HG03565 (cell line): ENCODE measurements around the gene DGKA.
"Not testable (repeated sequence)": the region's sequence is repeated elsewhere in the genome, so short reads cannot be mapped to it uniquely, and the experiment has no call there.

Experiments used
- ATAC-seq: cut with Tn5 transposase; IDR thresholded peaks from one replicate; pipeline ENCODE4 v1.9.1; 2021; ENCODE audit warnings: mild to moderate bottlenecking, moderate library complexity; ENCODE audit not compliant: unreplicated experiment

DGKA gene

DNA sequence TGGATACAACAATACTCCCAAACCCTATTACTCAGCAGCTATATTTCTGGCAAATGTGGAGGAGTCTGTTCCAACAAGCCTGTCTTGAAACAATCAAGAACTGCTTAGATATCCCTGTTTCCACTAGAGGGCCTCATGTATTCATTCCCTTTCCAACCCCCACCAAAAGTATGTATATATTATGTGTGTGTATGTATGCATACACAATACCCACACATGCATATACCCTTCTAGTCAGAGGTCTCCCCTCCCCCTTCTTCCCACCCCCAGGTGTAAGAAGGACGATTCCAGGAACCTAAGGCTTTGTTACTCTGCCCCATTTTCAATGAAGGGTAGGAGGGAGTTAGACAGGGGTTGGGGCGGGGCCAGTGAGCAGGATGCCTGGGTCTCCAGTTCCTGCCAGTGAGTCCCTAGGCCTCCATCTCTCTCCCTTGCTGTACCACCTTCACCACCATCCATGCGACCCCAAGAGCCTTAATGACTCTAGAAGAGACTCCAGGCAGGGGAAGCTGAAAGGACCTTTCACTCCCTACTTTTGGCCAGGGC, at the start of gene DGKA:
DGKA (plus strand) TSS at position 392 of the 546 bp plus-strand sequence. CDS start 5,342 bp downstream, outside the sequence.
- no peak for ATAC-seq

DNA sequence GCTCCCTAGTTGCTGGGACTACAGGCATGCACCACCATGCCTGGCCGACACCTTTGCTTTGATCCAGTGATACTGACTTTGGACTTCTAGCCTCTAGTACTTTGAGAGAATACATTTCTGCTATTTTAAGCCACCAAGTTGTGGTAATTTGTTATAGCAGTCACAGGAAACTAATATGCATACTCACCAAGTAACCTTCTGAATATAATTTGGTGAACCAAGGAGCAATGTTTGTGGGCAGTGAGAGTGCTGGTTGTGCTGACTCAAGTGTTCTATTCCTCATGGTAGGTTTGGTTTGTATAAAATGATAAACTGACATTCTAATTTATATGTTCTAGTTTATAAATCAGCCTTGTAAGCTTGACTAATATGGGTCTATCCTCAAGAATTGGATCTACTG, 45.8 kb upstream of the DGKA start:
- no peak for ATAC-seq

DNA sequence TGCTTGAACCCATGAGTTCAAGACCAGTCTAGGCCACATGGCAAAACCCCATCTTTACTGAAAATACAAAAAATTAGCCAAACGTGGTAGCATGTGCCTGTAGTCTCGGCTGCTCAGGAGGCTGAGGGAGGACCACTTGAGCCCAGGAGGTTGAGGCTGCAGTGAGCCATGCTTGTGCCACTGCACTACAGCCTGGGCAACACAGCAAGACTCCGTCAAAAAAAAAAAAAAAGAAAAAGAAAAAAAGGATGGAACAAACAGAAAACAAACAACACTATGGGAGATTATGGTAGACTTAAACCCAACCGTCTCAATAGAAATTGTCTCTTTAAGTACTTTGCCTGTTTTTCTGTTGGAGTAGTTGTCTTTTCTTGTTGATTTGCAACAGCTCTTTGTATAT, 39.7 kb upstream of the DGKA start:
- no peak for ATAC-seq

DNA sequence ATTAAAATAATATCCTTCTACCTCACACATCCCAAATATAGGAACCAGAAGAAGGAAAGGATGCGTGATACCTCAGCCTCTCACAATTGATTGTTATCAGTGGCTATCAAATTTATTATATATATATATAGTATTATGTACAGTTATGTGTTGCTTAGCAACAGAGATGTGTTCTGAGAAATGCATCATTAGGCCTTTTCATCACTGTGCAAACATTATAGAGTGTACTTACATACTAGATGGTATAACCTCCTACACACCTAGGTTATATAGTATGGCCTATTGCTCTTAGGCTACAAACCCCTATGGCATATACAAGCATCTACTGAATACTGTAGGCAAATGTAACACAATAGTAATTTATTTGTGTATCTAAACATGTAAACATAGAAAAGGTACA, 37.2 kb upstream of the DGKA start:
- no peak for ATAC-seq

DNA sequence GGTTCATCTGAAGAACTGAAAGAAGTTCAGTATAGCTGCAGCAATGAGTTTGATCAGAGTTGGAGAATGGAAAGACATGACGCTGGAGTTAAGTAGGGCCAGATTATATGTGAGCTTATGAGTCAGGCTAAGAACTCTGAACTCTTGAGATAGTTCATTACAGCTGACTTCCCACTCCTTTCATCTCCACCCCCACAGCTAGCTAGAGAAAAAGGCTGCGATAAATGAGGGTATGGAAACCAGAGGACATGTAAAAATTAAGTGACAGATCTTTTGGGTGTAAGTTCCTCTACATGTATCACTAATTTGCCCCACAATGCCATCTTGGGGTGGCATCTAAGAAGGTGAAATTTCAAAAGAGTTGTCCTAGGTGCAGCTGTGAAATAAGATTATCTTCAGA, 31.9 kb upstream of the DGKA start:
- no peak for ATAC-seq

DNA sequence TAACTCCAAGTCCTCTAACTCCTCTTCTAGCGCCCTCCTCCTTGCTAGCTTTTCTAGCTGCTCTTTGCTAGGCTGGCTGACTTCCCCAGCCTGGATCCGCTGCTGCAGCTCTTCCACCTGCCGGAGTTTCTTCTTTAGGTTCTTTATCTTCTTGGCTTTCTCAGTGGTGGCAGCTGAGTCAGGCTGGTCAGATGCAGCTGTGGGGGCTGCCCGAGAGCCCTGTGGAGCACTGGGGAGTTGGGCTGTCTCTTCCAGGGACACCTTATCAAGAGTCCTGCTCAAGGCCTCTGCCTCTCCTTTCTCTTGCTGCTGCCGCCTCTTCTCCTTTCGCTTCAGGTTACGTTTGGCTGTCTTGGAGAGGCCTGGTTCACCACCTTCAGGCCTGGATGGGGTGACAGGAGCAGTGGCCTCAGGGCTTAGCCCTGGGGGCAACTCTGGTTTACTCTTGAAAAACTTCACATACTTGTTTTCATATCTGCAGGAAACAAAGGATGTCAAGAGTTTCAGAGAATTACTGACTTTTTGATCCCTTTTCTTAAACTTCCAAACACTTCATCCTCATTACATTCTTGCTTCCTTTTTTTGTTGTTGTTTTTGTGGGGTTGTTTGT, 29.0 kb upstream of the DGKA start:
- no peak for ATAC-seq

DNA sequence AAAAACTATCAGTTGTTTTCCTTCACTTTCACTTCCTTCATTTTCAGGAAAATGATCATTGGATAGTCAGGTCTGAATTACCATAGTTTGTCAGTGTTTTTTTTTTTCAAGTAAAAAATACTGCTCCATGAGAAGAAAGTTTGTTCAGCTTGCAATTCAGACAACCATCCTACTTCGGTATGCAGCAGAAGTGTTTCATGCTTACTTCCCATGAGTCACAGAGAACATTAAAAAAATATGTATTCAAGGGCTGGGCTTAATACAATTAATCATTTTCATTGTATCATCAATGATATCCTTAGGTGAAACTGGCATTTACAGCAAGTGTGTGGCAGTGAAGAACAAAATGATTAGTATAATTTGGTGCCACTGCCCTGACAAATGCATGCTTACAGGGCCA, 24.9 kb upstream of the DGKA start:
- no peak for ATAC-seq

DNA sequence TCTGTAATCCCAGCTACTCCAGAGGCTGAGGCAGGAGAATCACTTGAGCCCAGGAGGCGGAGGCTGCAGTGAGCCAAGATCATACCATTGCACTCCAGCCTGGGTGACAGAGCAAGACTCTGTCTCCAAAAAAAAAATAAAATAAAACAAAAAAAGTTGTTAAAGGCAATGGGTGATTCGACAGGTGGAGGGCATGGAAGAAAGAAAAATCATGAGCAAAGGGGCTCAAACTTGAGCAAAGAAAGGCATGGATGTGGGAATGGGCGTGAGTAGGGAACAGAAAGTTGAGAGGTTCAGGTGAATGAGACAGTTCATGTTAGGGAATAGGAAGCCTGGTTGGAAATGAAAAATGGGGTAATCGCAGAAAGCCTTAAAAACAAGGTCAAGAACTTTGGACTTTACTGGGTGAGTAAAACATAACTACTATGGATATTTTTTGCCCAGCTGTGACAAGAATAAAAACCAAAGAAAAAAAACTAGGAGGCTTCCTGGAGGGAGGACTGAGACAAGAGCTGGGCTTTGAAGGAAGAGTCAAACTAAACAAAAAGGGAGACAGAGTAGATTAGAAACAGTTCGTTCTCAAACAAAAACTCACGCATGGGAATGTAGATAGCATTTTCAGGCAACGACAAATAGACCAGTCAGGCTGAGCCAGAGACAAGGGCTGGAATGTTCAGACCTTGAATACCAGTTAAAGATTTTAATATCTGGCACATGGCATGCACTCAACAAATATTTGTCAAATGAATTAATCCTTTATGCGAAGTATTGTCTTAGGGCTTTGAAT, 22.0 kb upstream of the DGKA start:
- no peak for ATAC-seq

DNA sequence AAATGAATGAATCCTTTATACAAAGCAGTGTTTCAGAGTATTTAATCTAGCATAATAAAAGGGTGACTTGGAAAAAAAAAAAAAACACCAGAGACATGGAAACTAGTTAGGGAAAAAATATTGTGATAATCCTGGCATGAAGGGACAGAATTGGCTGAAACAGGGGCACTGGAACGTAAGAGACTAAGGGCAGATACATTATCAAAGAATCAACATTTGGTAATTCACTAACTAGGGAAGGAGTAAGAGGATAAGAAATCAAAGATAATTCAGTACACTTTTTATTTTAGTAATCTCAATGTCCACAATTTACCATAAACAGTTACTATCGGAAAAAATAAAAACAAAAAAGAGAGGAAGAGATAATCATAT, 21.5 kb upstream of the DGKA start:
- no peak for ATAC-seq

DNA sequence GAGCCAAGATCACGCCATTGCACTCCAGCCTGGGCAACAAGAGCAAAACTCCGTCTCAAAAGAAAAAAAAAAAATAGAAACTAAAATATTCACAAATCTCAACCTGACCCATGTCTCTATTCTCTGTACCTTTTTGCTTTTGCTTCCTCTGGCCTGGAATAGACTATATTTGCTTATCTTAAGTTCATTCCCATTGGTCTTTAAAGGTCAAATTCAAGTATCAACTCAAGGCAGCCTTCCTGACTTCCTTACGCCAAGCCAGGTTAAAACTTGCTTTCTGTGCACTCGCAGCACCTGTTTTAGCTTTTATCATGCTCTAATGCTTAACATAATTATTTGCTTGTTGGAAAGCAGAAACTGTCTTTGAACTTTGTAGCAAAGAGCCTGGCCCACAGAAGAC, 18.1 kb upstream of the DGKA start:
- no peak for ATAC-seq

DNA sequence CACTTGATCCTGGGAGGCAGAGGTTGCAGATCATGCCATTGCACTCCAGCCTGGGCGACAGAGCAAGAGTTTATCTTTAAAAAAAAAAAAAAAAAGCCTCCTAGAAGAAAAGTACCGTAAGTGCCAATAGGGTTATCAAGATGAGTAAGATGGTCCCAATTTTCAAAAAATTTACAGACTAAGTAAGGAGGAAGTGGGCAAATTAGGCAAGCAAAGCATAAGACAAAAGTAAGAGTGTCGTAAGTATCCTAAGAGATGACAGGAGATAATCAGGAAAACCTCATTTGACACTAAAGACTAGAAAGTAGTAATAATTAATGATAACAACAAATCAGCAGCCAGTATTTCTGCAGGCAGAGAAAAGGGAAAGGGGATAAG, 15.5 kb upstream of the DGKA start:
- ATAC-seq = no peak

DNA sequence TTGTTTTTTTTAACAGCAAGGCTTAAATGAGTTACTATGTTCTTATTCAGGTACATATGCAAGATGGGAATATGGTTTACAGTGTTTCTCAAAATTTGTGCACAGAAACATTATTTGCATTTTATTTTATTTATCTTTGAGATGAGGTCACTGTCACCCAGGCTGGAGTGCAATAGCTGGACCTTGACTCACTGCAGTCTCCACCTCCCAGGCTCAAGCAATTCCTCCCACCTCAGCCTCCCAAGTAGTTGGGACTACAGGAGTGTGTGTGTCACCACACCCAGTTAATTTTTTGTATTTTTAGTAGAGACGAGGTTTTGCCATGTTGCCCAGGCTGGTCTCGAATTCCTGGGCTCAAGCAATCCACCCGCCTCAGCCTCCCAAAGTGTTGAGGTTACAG, 11.9 kb upstream of the DGKA start:
- not testable (repeated sequence) for ATAC-seq

DNA sequence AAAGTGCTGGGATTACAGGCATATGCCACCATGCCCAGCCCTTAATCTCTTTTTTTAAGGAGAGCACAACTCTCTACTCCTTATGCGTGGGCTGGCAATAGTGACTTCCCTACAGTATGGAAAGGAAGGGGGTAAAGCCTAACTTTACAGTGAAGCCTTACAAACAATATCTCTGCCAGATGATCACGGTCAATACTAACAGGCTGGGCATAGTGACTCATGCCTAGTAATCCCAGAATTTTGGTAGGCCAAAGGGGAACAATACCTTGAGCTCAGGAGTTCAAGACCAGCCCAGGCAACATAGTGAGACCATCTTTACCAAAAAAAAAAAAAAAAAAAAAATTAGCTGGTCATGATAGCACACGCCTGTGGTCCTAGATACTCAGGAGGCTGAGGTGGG, 8.8 kb upstream of the DGKA start:
- no peak for ATAC-seq

DNA sequence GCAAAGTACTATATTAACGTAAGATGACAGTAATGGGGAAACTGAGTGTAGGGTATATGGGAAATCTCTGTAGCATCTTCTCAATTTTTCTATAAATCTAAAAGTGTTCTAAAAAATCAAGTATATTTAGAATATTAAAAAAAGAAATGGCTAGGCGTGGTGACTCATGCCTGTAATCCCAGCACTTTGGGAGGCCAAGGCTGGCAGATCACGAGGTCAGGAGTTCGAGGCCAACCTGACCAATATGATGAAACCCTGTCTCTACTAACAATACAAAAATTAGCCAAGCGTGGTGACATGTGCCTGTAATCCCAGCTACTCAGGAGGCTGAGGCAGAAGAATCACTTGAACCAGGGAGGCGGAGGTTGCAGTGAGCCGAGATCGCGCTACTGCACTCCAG, 7.3 kb upstream of the DGKA start:
- not testable (repeated sequence) for ATAC-seq

DNA sequence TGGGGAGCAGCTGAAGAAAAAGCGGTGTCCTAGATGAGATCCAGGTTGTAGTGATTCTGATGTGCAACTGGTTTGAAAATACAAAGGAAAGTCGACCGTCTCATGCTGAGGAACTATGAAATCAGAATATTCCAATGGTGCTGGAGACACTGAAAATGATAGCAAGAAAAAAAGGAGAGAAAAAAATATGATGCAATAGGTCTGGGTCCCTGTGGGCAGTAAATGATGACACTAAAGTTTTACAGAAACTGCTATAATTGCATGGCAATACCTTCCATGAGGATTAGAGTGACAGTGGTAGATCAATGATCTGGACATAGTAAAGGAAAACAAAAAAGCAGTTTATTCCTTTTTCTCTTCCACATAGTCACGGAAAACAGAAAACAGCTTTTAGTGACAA, 5.6 kb upstream of the DGKA start:
- no peak for ATAC-seq

DNA sequence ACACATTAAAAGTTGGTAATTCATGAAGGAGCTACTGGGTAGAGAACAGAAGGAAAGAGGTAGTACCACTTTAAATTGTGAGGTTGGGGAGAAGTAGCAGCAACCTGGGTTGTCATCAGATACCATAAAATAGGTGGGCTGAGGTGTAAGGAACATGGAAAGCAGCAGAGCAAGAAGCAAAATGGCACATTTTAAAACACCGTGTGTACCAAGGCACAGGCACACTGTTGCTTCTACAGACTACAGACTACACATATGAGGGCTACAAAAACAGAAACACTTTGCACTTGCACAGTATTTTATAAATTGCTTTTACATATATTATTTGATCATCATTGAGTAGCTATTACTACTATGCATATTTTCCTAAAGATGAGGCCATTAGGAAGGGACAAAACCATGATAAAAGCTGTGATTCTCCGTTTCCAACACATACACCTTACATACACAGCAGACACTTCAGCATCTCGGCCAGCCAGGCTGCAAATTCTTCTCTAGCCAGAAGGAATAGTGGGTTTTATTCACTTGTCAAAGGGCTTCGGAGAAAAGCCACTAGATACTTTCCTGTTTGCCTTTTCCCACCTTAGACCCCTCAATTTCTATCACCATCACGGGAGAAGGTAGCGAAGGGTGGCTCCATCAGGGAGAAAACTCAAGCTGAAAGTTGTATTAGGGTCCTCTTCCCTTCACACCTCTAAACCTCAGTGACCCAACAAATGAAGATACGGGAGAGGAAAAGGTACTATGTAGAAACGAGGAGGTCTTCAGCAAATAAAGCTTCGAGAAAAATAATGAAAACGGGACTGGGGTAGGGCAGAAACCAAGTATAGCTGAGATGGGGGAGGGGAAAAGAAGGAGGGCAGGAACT, 4.9 kb upstream of the DGKA start:
- ATAC-seq = no peak

DNA sequence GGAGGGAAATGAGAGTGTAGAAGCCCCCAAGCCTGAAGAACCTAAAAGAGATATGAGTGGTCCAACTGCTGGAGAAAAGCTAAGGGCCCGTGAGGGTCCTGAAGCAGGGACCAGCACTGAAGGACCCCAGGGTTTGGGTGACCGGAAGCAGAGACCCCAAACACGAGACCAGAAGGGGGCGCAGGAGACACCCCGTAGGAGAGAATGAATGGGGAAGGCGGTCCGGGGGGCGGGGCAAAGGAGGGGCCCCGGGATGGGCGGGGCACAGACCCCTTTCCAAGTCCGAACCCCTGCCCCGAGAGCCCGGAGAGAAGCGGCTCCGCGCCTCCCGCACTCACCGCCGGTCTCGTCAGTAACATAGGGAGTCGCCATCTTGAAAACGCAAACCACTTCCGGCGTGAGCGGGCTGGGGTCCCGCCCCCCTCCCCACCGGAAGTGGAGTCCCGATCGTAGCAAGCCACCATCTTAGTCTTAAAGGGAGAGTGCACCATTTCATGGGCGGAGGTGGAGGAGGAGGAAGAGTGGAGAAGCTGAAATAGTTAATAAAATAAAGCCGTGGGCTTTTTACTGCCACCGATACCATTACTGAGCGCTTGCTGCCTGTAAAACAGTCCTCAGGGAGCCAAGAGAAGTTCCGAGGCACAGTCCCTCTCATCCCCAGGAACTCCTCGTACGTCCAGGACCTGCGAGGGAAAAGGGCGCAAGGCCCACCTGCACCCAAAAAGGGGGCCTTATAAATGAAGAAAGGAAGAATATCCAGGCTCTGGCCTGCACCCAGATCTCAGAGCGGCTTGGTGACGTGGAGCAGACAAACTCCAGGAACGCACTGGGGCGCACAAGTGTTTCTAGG, 4.0 kb upstream of the DGKA start:
- peak; percentile 27 for ATAC-seq

DNA sequence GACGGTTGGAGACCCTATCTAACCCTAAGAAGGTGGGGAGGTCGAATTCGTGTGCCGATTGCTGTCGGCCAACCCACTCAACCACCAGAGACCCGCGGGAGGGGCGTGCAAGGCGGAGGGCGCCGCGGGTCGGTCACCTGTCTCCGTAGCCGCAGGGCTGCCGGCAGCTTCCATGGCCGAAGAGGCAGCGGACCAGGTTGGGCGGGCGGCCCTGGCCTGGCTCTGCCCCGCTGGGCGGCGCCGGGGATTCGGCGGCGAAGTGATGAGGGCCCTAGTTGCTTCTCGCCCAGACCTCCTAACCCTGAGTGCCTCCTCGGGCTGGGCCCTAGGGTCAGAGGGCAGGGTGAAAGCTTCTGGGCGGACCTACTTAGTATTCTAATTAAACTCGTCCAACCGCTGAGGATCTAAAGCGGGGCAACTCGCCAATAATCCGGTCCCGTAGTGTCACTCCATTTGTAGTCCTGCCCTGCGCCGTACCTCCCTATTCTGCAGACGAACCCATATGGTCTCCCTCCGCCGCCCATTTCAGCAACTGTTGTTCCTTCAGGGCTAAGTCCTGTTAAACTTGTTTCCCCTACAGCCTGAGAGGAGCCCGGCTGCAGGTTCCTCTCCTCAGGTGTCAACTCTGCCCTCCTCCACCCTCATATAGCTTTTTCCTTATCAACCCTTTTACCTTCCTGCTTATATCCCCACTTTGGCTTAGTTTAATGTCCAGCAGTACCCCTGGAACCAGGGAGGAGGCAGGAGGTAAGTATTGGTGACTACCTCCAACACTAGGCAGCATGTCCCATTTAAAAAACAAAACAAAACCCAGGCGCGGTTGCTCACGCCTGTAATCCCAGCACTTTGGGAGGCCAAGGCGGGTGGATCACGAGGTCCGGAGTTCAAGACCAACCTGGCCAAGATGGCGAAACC, 3.1 kb upstream of the DGKA start, which contains the start of gene PYM1:
PYM1 (minus strand) TSS at position 307 of the 915 bp plus-strand sequence; CDS start at position 174, 133 bp downstream.
- peak; percentile 29 for ATAC-seq

DNA sequence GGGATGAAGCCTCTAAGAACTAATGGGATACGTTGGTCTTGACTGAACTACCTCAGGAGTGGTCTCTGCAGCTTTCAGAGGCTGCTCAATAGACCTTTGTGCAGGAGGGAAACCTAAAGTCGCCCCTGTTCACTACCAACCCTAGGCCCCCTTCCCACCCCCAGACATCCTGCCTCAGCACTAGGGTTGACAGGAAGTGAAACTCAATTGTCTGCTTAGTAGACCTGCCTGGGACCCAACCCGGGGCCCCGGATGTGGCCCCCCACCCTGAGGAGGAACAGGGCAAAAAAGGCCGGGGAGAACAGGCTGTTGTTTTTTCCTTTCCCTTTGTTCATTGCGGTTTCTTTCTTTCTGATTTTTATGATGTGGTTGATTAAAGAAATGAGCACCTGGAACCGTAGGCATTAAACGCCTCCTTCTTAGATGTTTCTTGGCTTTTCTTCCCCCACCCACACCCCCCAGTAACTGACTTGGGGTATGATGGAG, 1.6 kb upstream of the DGKA start:
- peak; percentile 25 for ATAC-seq
